Measurements from ENCODE around the gene IZUMO3.

The IZUMO3 gene

GRCh38 chr9:24498632-24499031 lies 47.1 kb downstream of the IZUMO3 start:
- Histone ChIP-seq H3K79me2 (ENCODE audit: insufficient read depth, low read depth) (no peaks in the 10 kb centered on the region), H3K4me2 (no peak overlapping the region), H2AFZ (ENCODE audit: low read depth) (no peak overlapping the region), H3K36me3 (ENCODE audit: insufficient read depth) (no peaks in the 10 kb centered on the region), H4K20me1 (ENCODE audit: insufficient read depth) (no peaks in the 10 kb centered on the region), H3K27me3 (ENCODE audit: insufficient read depth, low read depth) (no peaks in the 10 kb centered on the region), H3K4me1 (ENCODE audit: low read depth, poor library complexity, severe bottlenecking) (no peaks in the 10 kb centered on the region), H3K9ac (no peak overlapping the region), H3K4me3 (IDR thresholded peaks at IDR 0.05; ENCODE audit: insufficient read depth, low read depth, low read length) (no peak overlapping the region), H3K27ac (no peak overlapping the region)
- TF ChIP-seq CTCF (conservative IDR thresholded peaks at IDR 0.05; ENCODE audit: low read depth, low read length): no peak

GRCh38 chr9:24497671-24498070 lies 48.0 kb downstream of the IZUMO3 start:
- H2AFZ ChIP-seq (ENCODE audit: low read depth): no peak overlapping the region
- no peak for TF ChIP-seq CTCF (conservative IDR thresholded peaks at IDR 0.05; ENCODE audit: low read depth, low read length)
- H3K79me2 ChIP-seq (ENCODE audit: insufficient read depth, low read depth): no peaks in the 10 kb centered on the region
- H4K20me1 ChIP-seq (ENCODE audit: insufficient read depth): no peaks in the 10 kb centered on the region
- no peak overlapping the region for H3K27ac ChIP-seq
- H3K4me1 ChIP-seq (ENCODE audit: low read depth, poor library complexity, severe bottlenecking): no peaks in the 10 kb centered on the region
- H3K36me3 ChIP-seq (ENCODE audit: insufficient read depth): no peaks in the 10 kb centered on the region
- no peak overlapping the region for H3K4me3 ChIP-seq (IDR thresholded peaks at IDR 0.05; ENCODE audit: insufficient read depth, low read depth, low read length)
- no peak overlapping the region for H3K4me2 ChIP-seq
- H3K9ac ChIP-seq: no peak overlapping the region
- H3K27me3 ChIP-seq (ENCODE audit: insufficient read depth, low read depth): no peaks in the 10 kb centered on the region

Data from KMS-11 (cell line).